Measurements from ENCODE around the gene MYO7B.

The MYO7B gene

DNA sequence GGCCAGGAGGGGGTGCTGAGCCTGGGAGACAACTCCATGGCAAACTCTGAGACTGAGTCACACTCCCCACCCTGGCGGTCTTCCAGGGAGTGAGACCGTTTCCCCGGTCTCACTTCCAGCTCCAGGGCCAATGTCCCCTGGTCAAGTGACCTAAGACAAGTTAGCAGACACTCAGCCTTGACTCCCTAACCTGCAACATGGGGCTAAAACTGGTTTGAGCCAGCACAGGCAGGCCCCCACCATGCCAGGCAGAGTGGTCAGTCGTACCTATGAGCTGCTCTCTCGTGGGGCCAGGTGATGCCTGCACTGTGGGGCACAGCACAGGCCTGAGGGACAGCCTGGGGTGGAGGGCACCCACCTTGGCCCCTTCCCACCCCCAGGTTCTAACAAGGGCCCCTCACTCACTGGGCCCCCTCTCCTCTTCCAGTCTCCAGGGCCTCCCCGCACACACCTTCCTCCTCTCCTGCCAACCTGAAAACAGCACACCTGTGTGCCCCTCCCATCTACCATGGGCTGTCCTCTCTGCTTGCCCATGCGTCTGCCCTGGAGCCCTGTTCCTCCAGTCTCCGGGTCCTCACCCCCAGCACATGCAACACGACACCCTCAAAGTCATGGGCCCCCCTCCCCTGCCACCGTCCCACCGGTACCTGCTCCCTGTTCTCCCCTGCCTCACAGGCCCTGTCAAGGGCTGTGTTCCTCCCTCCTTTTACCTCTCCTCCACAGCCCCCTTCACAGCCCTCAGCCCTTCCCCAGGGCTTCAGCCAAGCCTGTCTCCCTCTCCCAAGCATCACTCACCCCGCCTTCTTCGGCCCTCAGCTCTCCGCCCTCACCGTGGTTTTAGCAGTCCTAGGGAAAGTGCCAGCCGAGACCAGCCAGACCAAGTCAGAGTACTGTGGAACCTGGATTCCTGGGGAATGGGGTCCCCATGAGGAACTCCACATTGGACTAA is 112.0 kb downstream of the MYO7B start:
- Histone ChIP-seq H3K4me1 (ENCODE audit: control extremely low read depth in 1 of 4, control insufficient read depth in 4 of 4, insufficient read depth in 4 of 4, low read length in 3 of 4) (peaks cover 0 to 36% (median 24%) of the 10 kb centered on the region in 4 experiments), H3K9me3 (ENCODE audit: control extremely low read depth in 1 of 5, control insufficient read depth in 4 of 5, insufficient read depth in 2 of 5, low read depth in 1 of 5, low read length in 4 of 5) (no peaks in the 10 kb centered on the region), H3K27me3 (replicated peaks in 2 of 5; ENCODE audit: control insufficient read depth in 4 of 5, insufficient read depth in 5 of 5, low read length in 4 of 5) (no peaks in the 10 kb centered on the region), H3K36me3 (ENCODE audit: control insufficient read depth in 4 of 4, insufficient read depth in 4 of 4, low read length in 3 of 4) (no peaks in the 10 kb centered on the region), H3K27ac (ENCODE audit: insufficient read depth in 1 of 2, low read depth in 1 of 2, low read length in 2 of 2, poor library complexity in 1 of 2, severe bottlenecking in 2 of 2) (no peak overlapping the region), H3K4me3 (ENCODE audit: control insufficient read depth in 1 of 7, extremely low read depth in 1 of 7, insufficient read depth in 4 of 7, low read depth in 2 of 7, low read length in 6 of 7) (no peak overlapping the region)
- CTCF ChIA-PET, result interaction anchor here (1.0 to 9.0 kb wide), 3 partner anchors 7 to 57 kb away, joined by 3 to 89 read pairs (median 6); no protein-coding TSS in a partner anchor
- WGBS (ENCODE audit: insufficient coverage), result 95% methylated on average over 15 of the region's 16 CpGs
- POLR2A ChIA-PET, result no interaction called here
- DNase-seq, result no peak

DNA sequence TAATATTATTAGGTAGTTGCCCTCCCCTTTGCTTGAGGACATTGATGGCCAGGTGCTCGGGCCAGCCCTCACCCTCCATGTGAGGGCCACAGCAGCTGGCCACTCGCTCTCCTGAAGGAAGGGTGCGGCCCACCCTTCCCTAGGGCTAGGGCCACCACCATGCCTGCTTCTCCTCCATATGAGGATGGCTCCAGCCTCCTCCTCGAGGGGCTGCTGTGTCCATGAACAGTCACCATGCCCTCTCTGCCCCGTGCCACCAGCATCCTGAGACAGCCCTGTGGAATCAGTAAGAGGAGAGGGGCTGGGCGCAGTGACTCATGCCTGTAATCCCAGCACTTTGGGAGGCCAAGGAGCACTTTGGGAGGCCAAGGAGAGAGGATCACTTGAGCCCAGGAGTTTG is 112.8 kb downstream of the MYO7B start:
- 100% methylated on average over 5 of the region's 6 CpGs for WGBS (ENCODE audit: insufficient coverage)
- no peak for DNase-seq
- CTCF ChIA-PET, result interaction anchor here (1.0 to 9.0 kb wide), 5 partner anchors 8 to 58 kb away, joined by 3 to 89 read pairs (median 6); no protein-coding TSS in a partner anchor
- Histone ChIP-seq H3K9me3 (ENCODE audit: control extremely low read depth in 1 of 5, control insufficient read depth in 4 of 5, insufficient read depth in 2 of 5, low read depth in 1 of 5, low read length in 4 of 5) (no peaks in the 10 kb centered on the region), H3K4me1 (ENCODE audit: control extremely low read depth in 1 of 4, control insufficient read depth in 4 of 4, insufficient read depth in 4 of 4, low read length in 3 of 4) (peaks cover 0 to 41% (median 27%) of the 10 kb centered on the region in 4 experiments), H3K27me3 (replicated peaks in 2 of 5; ENCODE audit: control insufficient read depth in 4 of 5, insufficient read depth in 5 of 5, low read length in 4 of 5) (no peaks in the 10 kb centered on the region), H3K4me3 (ENCODE audit: control insufficient read depth in 1 of 7, extremely low read depth in 1 of 7, insufficient read depth in 4 of 7, low read depth in 2 of 7, low read length in 6 of 7) (no peak overlapping the region), H3K36me3 (ENCODE audit: control insufficient read depth in 4 of 4, insufficient read depth in 4 of 4, low read length in 3 of 4) (no peaks in the 10 kb centered on the region), H3K27ac (ENCODE audit: insufficient read depth in 1 of 2, low read depth in 1 of 2, low read length in 2 of 2, poor library complexity in 1 of 2, severe bottlenecking in 2 of 2) (no peak overlapping the region)
- POLR2A ChIA-PET, result no interaction called here

DNA sequence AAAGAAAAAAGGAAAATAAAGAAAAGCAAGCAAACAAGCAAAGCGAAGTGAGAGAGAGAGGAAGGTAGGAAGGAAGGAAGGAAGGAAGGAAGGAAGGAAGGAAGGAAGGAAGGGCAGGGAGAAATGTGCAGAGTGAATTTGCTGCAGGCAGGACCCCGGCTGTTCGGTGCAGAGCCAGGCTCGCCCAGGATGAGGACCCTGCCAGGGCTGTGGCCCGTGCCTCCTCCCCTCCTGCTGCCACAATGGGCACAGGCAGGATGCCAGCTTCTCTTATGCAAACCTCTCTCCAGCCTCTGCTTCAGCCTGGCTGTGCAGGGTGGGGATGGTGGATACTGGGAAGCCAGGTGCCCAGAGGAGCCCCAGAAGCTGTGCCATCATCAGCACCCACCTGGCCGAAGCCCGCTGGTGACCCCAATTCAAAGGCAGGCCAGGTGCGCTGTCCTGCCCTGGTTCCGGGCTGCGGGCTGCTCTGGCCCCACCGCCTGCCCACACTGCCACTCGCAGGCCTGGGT is 113.7 kb downstream of the MYO7B start:
- ChIA-PET CTCF (interaction anchor here (0.9 to 9.0 kb wide), 11 partner anchors 8 to 211 kb away, joined by 3 to 89 read pairs (median 6); no protein-coding TSS in a partner anchor), POLR2A (no interaction called here)
- Histone ChIP-seq H3K9me3 (ENCODE audit: control extremely low read depth in 1 of 5, control insufficient read depth in 4 of 5, insufficient read depth in 2 of 5, low read depth in 1 of 5, low read length in 4 of 5) (no peaks in the 10 kb centered on the region), H3K27me3 (replicated peaks in 2 of 5; ENCODE audit: control insufficient read depth in 4 of 5, insufficient read depth in 5 of 5, low read length in 4 of 5) (no peaks in the 10 kb centered on the region), H3K36me3 (ENCODE audit: control insufficient read depth in 4 of 4, insufficient read depth in 4 of 4, low read length in 3 of 4) (no peaks in the 10 kb centered on the region), H3K4me1 (ENCODE audit: control extremely low read depth in 1 of 4, control insufficient read depth in 4 of 4, insufficient read depth in 4 of 4, low read length in 3 of 4) (peaks cover 0 to 42% (median 29%) of the 10 kb centered on the region in 4 experiments), H3K27ac (ENCODE audit: insufficient read depth in 1 of 2, low read depth in 1 of 2, low read length in 2 of 2, poor library complexity in 1 of 2, severe bottlenecking in 2 of 2) (no peak overlapping the region), H3K4me3 (ENCODE audit: control insufficient read depth in 1 of 7, extremely low read depth in 1 of 7, insufficient read depth in 4 of 7, low read depth in 2 of 7, low read length in 6 of 7) (no peak overlapping the region)
- WGBS (ENCODE audit: insufficient coverage), result 79% methylated on average over 6 of the region's 12 CpGs
- DNase-seq, result peak; percentile 32 to 57 (median 50)

DNA sequence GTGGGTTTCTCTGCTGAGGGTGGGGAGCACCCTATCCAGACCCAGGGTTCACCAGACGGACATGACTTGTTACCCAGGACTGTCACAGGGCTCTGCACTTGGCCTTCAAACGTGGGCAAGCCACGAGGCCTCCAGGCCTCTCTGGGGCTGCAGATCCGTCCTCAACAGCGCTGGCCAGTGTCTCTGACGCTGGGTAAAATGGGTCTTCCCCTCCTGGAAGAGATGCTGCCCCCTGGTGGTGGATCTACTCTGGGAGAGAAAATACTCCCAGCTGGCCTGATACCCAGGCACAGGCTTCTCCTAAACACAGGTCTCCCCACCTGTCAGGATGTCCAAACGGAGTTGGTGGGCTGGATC is 114.2 kb downstream of the MYO7B start:
- Histone ChIP-seq H3K9me3 (ENCODE audit: control extremely low read depth in 1 of 5, control insufficient read depth in 4 of 5, insufficient read depth in 2 of 5, low read depth in 1 of 5, low read length in 4 of 5) (no peaks in the 10 kb centered on the region), H3K36me3 (ENCODE audit: control insufficient read depth in 4 of 4, insufficient read depth in 4 of 4, low read length in 3 of 4) (no peaks in the 10 kb centered on the region), H3K27ac (ENCODE audit: insufficient read depth in 1 of 2, low read depth in 1 of 2, low read length in 2 of 2, poor library complexity in 1 of 2, severe bottlenecking in 2 of 2) (no peak overlapping the region), H3K4me1 (ENCODE audit: control extremely low read depth in 1 of 4, control insufficient read depth in 4 of 4, insufficient read depth in 4 of 4, low read length in 3 of 4) (peaks cover 0 to 42% (median 29%) of the 10 kb centered on the region in 4 experiments), H3K27me3 (replicated peaks in 2 of 5; ENCODE audit: control insufficient read depth in 4 of 5, insufficient read depth in 5 of 5, low read length in 4 of 5) (no peaks in the 10 kb centered on the region), H3K4me3 (ENCODE audit: control insufficient read depth in 1 of 7, extremely low read depth in 1 of 7, insufficient read depth in 4 of 7, low read depth in 2 of 7, low read length in 6 of 7) (peak overlapping the region in 1 of 7 experiments; percentile 26)
- peak; percentile 78 to 82 (median 79) for DNase-seq
- WGBS (ENCODE audit: insufficient coverage), result 14% methylated on average over 7 of the region's 7 CpGs
- POLR2A ChIA-PET, result no interaction called here
- CTCF ChIA-PET, result interaction anchor here (0.9 to 9.0 kb wide), 13 partner anchors 8 to 211 kb away, joined by 3 to 89 read pairs (median 6); no protein-coding TSS in a partner anchor

DNA sequence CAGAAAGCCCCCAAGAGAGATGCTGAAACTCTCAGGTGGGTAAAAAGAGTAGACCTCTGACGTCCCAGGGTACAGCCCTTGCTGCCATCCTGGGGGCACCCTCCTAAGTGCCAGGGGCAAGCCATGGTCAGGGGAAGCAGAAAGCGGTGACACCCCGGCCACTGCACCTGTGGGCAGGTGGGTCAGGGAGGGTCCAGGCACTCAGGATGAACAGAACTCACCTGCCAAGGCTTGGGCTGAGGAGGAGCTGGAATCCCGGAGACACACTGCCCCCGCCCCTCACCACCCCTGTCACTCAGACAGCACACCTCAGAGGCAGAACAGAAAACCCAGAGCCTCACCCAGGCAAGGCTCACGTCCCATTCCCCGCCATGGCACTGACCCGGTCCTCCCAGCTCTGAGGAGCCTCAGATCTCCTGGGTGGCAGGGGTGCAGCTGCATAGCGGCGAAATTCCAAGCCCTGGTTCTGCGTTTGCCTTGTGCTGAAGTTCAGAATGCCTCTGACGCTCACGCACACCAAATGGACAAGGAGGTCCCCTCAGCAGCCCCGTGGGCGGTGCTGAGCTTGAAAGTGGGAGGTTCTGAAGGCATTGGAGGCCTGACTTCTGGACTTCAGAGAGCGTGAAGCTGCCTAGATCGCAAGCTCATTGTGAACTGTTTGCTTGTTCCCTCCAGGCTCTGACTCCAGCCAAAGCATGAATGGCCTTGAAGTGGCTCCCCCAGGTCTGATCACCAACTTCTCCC is 114.7 kb downstream of the MYO7B start:
- POLR2A ChIA-PET, result no interaction called here

DNA sequence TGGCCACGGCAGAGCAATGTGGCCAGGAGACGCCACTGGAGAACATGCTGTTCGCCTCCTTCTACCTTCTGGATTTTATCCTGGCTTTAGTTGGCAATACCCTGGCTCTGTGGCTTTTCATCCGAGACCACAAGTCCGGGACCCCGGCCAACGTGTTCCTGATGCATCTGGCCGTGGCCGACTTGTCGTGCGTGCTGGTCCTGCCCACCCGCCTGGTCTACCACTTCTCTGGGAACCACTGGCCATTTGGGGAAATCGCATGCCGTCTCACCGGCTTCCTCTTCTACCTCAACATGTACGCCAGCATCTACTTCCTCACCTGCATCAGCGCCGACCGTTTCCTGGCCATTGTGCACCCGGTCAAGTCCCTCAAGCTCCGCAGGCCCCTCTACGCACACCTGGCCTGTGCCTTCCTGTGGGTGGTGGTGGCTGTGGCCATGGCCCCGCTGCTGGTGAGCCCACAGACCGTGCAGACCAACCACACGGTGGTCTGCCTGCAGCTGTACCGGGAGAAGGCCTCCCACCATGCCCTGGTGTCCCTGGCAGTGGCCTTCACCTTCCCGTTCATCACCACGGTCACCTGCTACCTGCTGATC is 115.4 kb downstream of the MYO7B start:
- ChIA-PET CTCF (interaction anchor here (1.0 to 9.0 kb wide), 11 partner anchors 9 to 60 kb away, joined by 3 to 89 read pairs (median 6); no protein-coding TSS in a partner anchor), POLR2A (no interaction called here)
- peaks cover 0 to 42% (median 29%) of the 10 kb centered on the region in 4 experiments for H3K4me1 ChIP-seq (ENCODE audit: control extremely low read depth in 1 of 4, control insufficient read depth in 4 of 4, insufficient read depth in 4 of 4, low read length in 3 of 4)

More for the DNA sequence above, 114.7 kb downstream of the MYO7B start:
- H3K36me3 ChIP-seq (ENCODE audit: control insufficient read depth in 4 of 4, insufficient read depth in 4 of 4, low read length in 3 of 4), result no peaks in the 10 kb centered on the region
- DNase-seq, result no peak
- H3K4me3 ChIP-seq (ENCODE audit: control insufficient read depth in 1 of 7, extremely low read depth in 1 of 7, insufficient read depth in 4 of 7, low read depth in 2 of 7, low read length in 6 of 7), result no peak overlapping the region
- H3K4me1 ChIP-seq (ENCODE audit: control extremely low read depth in 1 of 4, control insufficient read depth in 4 of 4, insufficient read depth in 4 of 4, low read length in 3 of 4), result peaks cover 0 to 42% (median 29%) of the 10 kb centered on the region in 4 experiments
- no peaks in the 10 kb centered on the region for H3K27me3 ChIP-seq (replicated peaks in 2 of 5; ENCODE audit: control insufficient read depth in 4 of 5, insufficient read depth in 5 of 5, low read length in 4 of 5)
- H3K9me3 ChIP-seq (ENCODE audit: control extremely low read depth in 1 of 5, control insufficient read depth in 4 of 5, insufficient read depth in 2 of 5, low read depth in 1 of 5, low read length in 4 of 5), result no peaks in the 10 kb centered on the region
- CTCF ChIA-PET, result interaction anchor here (0.9 to 9.0 kb wide), 13 partner anchors 9 to 210 kb away, joined by 3 to 89 read pairs (median 6); no protein-coding TSS in a partner anchor
- whole genome bisulfite sequencing (ENCODE audit: insufficient coverage), result 86% methylated on average over 14 of the region's 17 CpGs
- H3K27ac ChIP-seq (ENCODE audit: insufficient read depth in 1 of 2, low read depth in 1 of 2, low read length in 2 of 2, poor library complexity in 1 of 2, severe bottlenecking in 2 of 2), result no peak overlapping the region

More for the DNA sequence above, 115.4 kb downstream of the MYO7B start:
- H3K9me3 ChIP-seq (ENCODE audit: control extremely low read depth in 1 of 5, control insufficient read depth in 4 of 5, insufficient read depth in 2 of 5, low read depth in 1 of 5, low read length in 4 of 5), result no peaks in the 10 kb centered on the region
- H3K27ac ChIP-seq (ENCODE audit: insufficient read depth in 1 of 2, low read depth in 1 of 2, low read length in 2 of 2, poor library complexity in 1 of 2, severe bottlenecking in 2 of 2), result no peak overlapping the region
- no peaks in the 10 kb centered on the region for H3K36me3 ChIP-seq (ENCODE audit: control insufficient read depth in 4 of 4, insufficient read depth in 4 of 4, low read length in 3 of 4)
- DNase-seq, result no peak
- WGBS (ENCODE audit: insufficient coverage), result 95% methylated on average over 16 of the region's 28 CpGs
- H3K4me3 ChIP-seq (ENCODE audit: control insufficient read depth in 1 of 7, extremely low read depth in 1 of 7, insufficient read depth in 4 of 7, low read depth in 2 of 7, low read length in 6 of 7), result no peak overlapping the region
- H3K27me3 ChIP-seq (replicated peaks in 2 of 5; ENCODE audit: control insufficient read depth in 4 of 5, insufficient read depth in 5 of 5, low read length in 4 of 5), result no peaks in the 10 kb centered on the region

All from common myeloid progenitor, CD34-positive (primary cell).